CD4-positive, alpha-beta T cell treated with Interleukin-15 for 4 hours (primary cell): ENCODE data around the gene FKBP14.

ENCODE experiments used
- DNase-seq: peaks from one replicate; pipeline ENCODE4 v3.0.0-alpha.2; 2020; ENCODE audit warnings: low spot score

FKBP14 gene

DNA sequence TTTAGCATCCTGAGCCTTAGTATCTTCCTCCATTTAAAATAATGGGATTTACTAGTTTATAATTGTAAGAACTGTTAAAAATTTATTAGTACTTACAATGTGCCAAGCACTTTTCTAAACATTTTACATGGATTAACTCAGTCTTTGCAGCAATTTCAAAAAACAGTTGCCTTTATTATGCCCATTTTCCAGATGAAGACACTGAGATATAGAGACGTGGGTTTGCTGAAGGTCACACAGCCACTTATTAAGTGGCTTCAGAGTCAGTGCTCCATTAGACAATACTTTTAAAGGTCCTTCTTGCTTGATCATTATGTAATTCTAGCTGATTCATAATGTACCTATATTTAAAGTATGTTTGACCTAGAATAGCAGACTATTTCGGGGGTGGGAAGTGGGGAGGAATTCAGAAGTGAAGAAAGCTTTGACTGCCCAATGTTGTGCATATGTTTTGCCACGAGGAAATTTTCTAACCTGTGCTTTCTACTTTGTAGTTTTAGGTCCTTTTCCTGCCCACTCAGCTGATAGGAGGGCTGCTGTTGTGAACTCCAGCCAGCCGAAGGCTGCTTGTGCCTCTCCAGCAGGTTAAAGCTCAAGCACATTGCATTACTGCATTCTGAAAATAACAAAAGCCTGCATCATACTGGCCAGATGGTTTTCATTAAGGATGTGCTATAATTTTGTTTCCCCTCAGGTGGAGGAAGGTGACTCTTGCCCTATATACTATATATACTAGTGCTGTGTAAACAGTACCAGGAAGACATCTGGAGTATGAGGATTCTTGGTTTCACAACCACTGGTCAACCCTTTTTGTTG is 6.0 kb upstream of the FKBP14 start:
- DNase-seq = no peak

DNA sequence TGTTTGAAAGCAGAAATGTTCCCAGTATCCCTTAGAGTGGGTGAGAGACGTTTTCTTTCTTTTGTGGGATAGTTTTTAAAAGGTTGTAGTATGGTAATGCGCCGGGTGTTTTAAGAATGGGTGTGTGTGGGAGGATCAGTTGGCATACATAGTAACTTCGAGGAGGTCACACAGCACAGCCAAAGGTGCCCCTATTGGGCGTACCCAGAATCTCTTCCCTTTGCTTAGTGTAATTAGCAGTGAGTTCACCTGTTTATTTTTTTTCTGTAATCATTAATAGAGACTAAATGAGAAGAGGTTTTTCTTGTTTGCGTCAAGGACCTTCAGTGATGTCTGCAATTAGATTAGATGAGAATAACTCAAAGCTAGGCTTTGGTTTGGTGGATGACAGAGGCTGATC is 3.2 kb upstream of the FKBP14 start:
- DNase-seq = no peak

DNA sequence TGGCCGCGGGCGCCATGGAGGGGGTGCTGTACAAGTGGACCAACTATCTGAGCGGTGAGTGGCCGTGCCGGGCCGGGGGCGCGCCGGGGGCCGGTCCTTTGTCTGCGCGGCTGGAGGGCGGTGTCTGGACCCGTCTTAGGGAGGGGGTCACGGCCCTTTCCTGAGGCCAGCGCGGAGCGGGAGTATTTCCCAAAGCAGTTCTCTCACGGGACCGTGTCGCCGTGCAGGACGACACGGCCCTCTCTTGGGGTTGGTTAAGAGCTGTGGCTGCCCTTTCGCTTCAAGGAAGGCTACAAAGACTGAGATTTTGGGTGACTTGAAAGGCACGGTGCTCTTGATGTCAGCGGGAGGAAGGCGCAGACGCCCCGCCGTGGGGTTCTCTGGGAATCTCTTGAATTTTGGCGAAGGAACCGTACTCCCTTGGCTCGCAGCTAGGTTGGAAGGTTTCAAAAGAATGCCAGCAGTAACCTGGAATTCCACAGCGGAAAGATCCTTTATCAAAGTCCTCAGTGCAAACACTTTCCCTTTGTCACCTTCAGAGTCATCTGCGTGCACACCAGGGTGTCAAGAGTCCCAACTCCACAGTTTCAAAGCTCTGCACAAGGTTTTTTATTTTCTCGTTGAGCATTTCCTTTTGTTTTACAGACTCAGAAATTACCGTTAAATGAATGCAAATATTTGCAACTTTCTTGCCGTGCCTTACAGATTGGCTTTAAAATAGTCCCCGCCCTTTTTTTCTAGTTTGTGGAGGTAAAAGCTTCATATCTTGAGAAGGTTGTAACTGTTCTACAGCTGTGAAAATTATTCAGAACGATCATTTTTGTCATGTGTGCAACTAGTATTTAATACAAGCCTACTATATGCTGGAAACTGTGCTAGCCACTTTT is 2.5 kb upstream of the FKBP14 start:
- peak; percentile 30 for DNase-seq

DNA sequence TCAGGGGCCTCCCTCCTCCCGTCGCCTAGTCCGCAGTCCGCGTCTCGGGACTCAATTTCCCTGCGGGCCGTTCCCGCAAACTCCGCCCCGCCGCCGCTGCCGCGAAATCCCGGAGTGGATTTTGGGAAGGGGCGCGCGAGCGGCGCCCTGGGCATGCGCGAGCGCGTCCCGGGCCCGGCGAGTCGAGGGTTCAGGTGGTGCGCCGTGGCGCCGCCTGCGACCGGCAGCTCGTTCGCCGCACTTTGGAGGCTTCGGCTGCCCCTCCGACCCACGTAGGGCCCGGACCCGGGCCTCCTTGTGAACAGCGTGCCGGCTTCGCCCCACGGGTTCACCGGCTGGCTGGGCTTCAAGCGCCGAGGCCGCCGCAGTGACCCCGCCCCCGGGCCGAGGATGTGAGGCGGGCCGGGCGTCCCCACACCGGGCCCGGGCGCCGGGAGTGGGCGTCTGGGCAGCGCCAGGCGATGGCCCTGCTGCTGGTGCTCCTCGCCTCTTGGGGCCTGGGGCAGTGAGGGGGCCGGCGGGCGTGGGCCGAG is 1.8 kb upstream of the FKBP14 start, which contains the start of gene PLEKHA8:
Gene PLEKHA8 (plus strand): TSS at position 197 of the 533 bp plus-strand sequence. CDS start 351 bp downstream, outside the sequence.
- peak; percentile 94 for DNase-seq

DNA sequence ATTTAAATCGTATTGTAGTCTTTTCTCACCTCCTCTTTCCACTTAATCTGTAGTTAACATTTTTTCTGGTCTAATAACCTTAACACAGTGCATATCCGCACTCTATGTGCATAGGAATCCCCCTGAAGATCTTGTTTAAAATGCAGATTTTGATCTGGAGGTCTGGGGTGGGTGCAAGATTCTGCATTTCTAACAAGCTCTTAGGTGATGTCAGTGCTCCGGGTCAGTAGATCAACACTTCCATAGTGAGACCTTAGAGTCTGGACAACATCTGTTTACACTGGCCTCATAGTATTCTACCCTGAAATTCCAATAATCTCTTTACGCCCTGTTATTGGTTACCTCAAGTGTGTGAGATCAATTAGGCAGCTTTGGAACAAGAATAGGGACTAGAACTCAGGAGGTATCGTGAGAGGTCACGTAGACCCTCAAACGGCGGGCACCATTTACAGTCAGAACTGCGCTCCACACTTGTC is 1.3 kb upstream of the FKBP14 start:
- no peak for DNase-seq

DNA sequence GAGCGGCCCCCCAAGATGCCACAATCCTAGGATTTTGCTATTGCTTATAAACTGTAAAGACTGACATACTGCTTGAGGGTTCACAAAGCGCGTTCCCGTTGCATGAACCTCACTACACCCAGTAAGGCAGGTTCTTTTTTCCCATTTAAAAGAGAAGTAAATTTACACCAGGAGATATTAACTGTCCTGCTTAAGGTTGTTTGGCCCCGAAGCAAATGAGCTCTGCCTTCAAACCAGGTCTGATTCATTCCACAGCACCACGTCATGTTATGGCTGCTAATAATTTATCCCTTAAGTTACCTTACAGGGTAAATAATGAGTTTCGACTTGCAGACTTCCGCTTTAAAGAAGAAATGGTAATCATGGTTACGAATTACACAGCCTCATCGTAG is 559 bp upstream of the FKBP14 start:
- DNase-seq = peak; percentile 60

DNA sequence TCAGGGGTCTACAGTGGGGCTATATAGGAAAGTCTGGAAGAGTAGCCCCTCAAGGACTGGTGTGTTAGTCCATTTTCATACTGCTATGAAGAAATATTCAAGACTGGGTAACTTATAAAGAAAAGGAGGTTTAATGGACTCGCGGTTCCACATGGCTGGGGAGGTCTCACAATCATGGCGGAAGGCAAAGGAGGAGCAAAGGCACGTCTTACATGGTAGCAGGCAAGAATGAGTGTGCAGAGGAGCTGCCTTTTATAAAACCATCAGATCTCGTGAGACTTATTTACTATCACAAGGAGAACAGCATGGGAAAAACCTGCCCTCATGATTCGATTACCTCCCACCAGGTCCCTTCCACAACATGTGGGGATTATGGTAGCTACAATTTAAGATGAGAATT is 3.0 kb downstream of the FKBP14 start:
- no peak for DNase-seq

DNA sequence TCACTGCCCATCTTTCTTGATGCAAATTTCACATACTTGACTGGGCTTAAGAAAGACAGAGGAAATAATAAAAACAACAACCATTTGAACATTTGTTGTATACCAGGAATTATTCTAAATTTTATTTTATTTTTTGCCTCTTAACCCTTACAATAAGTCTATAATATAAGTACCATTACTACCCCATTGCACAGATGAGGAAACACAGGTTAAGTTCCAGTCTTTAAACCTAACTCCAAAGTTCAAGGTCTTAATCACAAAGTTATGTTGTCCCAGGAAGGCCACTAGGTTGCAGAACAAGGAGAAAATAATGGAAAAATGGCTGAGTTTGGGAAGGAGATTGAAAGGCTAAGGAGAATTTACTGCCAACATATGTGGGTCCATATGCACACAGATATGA is 3.5 kb downstream of the FKBP14 start:
- DNase-seq = no peak

DNA sequence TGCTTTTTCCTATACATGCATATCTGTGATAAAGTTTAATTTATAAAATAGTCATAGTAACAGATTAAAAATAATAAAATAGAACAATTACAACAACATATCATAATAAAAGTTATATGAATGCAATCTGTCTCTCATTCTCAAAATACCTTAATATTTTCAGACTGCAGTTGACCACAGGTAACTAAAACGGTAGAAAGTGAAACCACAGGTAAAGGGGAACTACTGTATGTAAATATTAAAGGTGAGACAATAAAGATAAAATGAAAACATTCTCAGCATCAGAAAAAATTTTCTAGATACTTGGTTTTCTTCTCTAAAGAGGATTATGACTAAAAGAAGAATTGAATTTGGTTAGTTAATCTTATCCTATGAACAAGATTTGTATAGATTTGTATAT is 6.0 kb downstream of the FKBP14 start:
- no peak for DNase-seq

DNA sequence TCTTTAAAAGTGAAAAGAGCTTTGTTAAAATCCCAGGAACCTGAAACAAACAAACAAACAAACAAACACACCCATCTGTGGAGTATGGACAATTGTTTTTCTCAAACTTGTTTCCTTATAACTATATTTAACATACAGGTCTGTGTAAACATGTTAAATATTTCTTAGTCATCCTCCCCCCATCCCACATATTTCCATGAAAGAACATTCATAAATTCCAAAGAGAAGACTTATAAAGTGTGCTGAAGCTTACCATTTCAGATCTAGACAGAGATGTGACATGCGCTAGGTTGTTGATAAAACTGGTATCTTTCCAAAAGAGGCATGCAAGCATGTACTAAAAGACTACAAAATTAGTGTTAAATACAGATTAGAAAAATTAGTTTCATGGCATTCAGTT is 6.5 kb downstream of the FKBP14 start:
- no peak for DNase-seq

DNA sequence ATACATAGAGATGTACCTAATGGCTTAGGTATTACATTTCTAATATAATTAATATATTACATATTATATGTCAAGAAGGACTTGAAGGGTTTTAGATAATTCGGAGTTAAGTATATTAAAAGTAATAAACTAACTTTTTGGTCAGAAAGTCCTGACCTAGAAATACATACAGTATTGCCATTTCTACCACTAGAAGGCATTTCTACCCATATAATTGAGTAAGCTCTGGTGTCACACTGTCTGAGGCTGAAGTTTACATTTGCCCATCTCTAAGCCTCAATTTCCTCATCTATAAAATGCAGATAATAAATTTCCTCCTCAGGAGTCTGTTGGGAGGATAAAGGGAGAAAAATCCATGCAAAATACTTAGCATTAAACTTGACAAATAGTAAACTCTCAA is 7.1 kb downstream of the FKBP14 start:
- no peak for DNase-seq

DNA sequence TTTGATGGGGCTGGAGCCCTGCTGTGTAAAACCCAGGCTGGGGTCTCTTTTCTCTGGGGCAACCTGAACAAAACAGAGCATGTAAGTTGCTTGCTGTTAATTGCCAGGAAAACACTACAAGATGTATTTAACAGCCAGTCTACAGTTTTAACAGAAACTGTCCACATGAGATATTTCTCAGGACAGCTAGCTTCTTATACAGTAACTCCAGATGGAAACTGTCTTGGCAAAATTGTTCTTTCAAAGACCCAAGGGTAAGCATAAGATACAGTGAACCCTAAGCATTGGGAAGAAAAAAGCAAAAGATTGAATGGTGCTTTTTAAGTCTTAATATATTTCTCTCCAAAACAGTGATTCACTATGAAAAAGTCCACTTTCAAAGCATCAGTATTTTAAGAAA is 8.1 kb downstream of the FKBP14 start:
- no peak for DNase-seq

DNA sequence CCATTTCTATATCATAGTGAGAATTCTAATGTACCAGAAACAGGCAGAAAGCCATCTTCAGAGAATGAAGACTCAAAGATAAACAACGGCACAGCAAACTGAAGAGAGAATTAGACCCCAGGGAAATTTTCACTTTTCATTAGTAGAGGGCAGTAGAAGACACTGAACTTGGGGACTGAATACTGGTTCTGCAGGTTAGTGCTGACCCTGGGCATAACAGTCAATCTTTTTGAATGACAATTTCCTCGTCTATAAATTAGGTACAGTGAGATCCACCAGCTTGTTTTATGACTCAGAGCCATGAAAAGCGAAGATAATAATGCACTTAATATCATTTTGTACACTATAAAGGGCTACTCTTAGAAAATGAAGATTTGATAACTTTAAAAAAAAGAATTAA is 13.7 kb downstream of the FKBP14 start:
- no peak for DNase-seq

DNA sequence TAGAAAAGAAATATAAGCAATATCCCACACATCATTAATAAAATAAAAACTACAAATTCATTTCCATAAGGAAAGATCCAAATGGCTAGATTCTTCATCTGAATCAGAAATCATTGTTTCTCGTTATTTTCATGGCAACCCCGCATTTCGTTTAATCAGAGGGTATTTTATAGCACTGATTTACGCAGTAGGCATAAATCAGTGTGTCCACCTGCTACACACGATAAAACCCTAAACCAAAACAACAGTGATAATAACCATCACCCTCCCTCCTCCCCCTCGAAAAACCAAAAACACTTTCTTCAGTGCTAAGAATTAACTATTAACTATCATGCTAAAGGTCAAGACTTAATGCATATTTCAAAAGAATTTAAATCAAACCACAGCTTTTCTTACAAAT is 16.5 kb downstream of the FKBP14 start:
- no peak for DNase-seq

DNA sequence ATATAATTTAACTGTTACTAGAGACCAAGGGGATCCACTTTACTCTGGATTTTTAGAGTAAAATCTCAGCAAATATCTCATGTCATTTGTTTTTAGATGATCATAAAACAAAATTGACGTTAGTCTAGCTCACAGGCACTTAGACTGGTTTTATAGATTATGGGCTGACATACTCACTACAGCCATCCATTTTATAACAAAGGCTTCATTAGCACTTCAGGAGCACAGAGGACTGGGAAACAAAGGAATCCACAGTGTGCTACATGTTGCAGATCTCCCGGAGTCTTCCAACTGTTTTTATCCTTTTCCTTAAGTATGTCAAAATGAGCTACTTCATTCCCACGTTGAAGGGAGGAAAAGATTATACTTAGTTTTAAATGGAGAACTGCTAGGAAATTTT is 21.0 kb downstream of the FKBP14 start:
- DNase-seq = no peak

DNA sequence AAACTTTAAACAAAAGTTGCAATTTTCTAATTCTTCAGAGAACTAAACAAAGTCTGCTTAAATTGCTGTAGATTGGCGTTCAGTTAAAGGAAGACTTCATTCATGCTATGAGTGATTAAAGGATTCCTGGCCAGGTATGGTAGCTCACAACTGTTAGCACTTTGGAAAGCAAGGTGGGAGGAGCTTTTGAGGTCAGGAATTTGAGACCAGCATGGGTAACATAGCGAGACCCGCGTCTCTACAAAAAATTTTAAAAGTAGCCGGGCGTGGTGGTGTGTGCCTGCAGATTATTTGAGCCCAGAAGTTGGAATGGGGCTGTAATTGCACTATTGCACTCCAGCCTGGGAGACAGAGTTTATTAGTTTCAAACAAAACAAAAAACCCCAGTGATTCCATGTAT is 23.4 kb downstream of the FKBP14 start:
- DNase-seq = no peak

DNA sequence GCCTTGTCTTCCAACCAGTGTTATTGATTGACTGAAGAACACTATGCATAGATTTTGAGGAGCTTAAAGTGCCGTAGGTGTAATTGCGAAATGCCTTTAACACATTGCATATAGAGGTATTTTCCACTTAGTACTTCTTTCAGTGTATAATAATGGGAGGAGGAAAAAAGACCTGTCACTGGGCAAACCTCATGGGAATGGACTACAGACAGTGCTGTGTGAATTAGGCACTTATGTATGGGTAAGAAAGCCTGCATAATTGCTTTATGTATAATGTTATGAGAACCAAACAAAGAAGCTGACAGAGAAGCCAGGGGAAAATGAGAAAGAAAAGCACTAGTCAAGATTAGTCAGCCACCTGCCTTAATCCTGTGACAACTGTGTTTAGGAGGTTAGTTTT is 24.5 kb downstream of the FKBP14 start:
- no peak for DNase-seq

DNA sequence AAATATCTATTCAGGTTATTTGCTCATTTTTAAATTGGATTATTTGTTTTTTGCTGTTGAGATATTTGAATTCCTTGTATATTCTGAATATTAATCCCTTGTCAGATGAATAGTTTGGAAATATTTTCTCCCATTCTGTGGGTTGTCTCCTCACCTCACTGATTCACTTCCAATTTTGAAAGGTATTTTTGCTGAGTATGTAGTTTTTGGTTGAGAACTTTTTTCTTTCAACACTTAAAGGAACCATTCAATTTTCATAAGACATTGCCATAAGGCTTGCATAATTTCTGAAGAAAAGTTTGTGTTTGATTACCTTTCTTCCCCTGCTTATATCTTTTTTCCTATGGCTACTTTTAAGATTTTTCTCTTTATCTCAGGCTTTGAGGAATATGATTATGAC is 28.0 kb downstream of the FKBP14 start:
- no peak for DNase-seq

DNA sequence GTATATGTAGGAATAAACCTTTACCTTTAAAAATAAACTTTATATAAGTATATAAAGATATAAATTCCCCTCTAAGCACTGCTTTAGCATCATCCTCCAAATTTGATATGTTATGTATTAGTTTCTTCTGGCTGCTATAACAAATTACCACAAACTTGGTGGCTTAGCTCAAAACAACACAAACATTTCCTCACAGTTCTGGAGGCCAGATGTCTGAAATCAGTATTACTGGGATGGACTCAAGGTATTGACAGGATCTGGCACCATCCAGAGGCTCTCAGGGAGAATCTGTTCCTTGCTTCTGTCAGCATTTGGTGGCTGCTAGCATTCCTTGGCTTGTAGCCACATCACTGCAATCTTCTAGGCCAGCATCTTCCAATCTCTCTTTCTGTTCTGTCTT is 30.2 kb downstream of the FKBP14 start:
- DNase-seq = no peak

DNA sequence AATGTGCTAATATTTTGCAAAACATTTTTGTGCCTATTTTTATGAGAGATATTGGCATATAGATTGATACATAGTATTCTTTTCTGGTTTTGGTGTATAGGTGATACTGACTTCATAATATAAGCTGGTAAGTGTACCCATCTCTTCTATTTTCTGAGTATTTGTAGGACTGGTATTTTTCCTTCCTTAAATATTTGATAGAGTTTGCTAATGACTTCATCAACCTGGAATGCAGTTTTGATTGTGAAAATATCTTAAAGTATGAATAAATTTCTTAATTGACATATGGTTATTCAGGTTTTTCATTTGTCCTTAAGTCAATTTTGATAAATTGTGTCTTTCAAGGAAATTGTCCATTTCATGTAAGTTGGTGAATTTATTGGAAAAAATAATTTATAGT is 30.9 kb downstream of the FKBP14 start:
- no peak for DNase-seq

DNA sequence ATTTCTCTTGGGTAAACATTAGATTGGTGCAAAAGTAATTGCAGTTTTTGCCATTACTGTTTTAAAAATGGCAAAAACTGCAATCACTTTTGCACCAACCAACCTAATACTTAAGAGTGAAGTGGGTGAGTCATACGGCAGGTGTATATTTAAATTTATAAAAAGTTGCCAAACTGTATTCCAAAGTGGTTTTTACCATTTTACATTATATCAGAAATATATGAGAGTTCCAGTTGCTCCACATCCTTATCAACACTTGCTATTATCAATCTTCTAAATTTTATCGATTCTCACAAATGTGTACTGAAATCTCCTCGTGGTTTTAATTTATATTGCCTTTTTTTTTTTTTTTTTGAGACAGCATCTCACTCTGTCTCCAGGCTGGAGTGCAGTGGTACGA is 33.4 kb downstream of the FKBP14 start:
- no peak for DNase-seq

DNA sequence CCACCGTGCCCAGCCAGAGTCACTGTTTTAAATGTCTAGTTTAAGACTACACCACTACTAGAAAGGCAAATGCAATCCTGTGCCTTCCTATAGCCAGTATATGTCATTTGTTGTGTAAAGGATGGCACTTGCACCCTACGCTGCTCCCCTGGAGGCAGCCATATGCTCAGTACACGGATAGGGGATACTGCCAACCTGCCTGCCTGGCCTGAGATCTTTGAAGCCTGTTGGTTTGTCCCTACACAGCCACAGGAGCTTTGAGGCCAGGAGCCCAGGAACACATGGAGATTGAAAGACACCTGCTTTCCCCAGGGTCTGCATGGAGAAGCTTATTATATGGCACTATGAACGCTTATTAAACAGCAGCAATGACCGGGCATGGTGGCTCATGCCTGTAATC is 34.6 kb downstream of the FKBP14 start:
- DNase-seq = no peak

DNA sequence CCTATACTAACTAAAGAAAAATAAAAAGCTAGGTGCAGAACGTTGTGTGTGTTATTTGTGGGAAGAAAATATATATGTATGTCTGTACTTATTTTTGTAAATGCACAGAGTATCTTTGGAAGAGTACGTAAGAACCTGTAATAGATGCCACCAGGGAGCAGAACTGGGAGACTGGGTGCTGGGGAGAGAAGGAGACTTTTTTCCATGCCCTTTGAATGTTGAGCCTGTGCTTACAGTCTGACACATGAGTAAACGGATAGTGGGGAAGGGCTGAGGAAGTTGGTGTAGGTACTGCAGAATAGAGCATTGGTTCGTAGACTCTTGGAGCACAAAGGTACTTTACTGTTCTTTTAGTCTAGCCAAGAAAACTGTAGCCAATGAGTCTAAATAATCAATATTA is 35.6 kb downstream of the FKBP14 start:
- DNase-seq = no peak
